Thyroid gland (tissue), 4 donors: ENCODE results near the gene CBFB.

Source experiments
- POLR2A ChIP-seq, 2 donors: fragments of 450-650 bp; IDR thresholded peaks; one replicate each; pipeline ENCODE4 v1.6.1; 2017; ENCODE audit warnings: antibody characterized with exemption in 2 of 2, mild to moderate bottlenecking in 2 of 2, moderate library complexity in 1 of 2
- TF ChIP-seq, protein P1 (sequence below), 6 experiments: fragments of 200-600 bp in 3 of 6; fragments of 450-650 bp in 3 of 6; sonication (generic) in 3 of 6; IDR thresholded peaks; one replicate each; pipeline ENCODE4 v1.5.1; 2016 to 2019; ENCODE audit warnings: antibody characterized with exemption in 6 of 6, mild to moderate bottlenecking in 2 of 6, inconsistent platforms in 1 of 6, moderate library complexity in 1 of 6

DNA sequence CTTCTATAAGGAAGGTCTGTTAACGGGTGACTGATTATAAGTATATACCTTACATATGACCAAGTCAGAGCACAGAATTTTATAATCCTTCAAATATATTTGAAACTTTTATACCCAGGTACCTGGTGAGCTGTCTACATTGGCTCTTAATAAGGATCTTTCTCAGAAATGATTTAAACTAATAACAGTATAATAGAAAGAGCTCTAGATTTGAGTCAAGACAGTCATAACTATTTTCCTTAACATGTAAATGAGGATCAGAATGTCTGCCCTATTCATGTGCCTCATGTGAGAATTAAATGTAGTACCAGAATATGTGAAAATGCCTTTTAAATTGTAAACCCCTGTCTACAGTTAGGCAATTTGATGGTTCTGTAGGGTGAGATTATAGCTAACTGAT, 14.5 kb downstream of the CBFB start:
- no peak for TF ChIP-seq POLR2A (IDR thresholded peaks at IDR 0.05)
- TF ChIP-seq, protein P1, sequence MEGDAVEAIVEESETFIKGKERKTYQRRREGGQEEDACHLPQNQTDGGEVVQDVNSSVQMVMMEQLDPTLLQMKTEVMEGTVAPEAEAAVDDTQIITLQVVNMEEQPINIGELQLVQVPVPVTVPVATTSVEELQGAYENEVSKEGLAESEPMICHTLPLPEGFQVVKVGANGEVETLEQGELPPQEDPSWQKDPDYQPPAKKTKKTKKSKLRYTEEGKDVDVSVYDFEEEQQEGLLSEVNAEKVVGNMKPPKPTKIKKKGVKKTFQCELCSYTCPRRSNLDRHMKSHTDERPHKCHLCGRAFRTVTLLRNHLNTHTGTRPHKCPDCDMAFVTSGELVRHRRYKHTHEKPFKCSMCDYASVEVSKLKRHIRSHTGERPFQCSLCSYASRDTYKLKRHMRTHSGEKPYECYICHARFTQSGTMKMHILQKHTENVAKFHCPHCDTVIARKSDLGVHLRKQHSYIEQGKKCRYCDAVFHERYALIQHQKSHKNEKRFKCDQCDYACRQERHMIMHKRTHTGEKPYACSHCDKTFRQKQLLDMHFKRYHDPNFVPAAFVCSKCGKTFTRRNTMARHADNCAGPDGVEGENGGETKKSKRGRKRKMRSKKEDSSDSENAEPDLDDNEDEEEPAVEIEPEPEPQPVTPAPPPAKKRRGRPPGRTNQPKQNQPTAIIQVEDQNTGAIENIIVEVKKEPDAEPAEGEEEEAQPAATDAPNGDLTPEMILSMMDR (IDR thresholded peaks at IDR 0.05), result no peak
